ENCODE data around the gene EDN1.

Gene EDN1

DNA sequence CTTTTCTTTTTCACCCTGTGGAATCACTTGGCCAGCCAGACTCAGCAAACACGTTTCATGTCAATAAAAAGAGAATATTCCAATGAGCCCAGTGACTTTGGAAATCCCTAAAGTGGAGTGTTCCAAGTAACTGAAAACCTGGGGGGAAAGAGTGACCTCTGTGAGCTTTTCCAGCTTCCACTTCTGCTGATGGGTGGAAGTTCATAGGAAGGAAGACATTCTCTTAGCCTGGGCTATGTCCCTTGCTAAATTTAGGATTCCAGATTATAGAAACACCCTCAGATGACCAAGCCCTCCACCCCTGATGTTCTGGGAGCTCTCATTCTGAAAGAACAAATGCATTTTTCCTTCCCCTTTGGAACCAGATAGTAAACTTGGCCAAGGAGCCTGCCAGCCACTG, 44.8 kb upstream of the EDN1 start:
- no peak overlapping the region for H3K4me3 ChIP-seq (ENCODE audit: low read length)
- H4K20me1 ChIP-seq (ENCODE audit: insufficient read depth, low read length) = no peaks in the 10 kb centered on the region
- no peaks in the 10 kb centered on the region for H3K9me3 ChIP-seq (replicated peaks; ENCODE audit: insufficient read depth, low read length)
- no peak overlapping the region for H3K27ac ChIP-seq (ENCODE audit: low read length)
- no peaks in the 10 kb centered on the region for H3F3A ChIP-seq (ENCODE audit: insufficient read depth, low read length)
- H3K36me3 ChIP-seq (replicated peaks; ENCODE audit: insufficient read depth, low read length) = no peaks in the 10 kb centered on the region
- TF ChIP-seq, protein P1, sequence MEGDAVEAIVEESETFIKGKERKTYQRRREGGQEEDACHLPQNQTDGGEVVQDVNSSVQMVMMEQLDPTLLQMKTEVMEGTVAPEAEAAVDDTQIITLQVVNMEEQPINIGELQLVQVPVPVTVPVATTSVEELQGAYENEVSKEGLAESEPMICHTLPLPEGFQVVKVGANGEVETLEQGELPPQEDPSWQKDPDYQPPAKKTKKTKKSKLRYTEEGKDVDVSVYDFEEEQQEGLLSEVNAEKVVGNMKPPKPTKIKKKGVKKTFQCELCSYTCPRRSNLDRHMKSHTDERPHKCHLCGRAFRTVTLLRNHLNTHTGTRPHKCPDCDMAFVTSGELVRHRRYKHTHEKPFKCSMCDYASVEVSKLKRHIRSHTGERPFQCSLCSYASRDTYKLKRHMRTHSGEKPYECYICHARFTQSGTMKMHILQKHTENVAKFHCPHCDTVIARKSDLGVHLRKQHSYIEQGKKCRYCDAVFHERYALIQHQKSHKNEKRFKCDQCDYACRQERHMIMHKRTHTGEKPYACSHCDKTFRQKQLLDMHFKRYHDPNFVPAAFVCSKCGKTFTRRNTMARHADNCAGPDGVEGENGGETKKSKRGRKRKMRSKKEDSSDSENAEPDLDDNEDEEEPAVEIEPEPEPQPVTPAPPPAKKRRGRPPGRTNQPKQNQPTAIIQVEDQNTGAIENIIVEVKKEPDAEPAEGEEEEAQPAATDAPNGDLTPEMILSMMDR (IDR thresholded peaks at IDR 0.05; ENCODE audit: low read length) = no peak
- TF ChIP-seq EZH2 (optimal IDR thresholded peaks at IDR 0.05; ENCODE audit: low read depth, low read length) (no peak), EZH2phosphoT487 (IDR thresholded peaks at IDR 0.05; ENCODE audit: low read length) (no peak)
- no peak overlapping the region for H3K9ac ChIP-seq (ENCODE audit: low read length)
- H3K9me2 ChIP-seq (replicated peaks; ENCODE audit: insufficient read depth, low read length) = no peaks in the 10 kb centered on the region
- no peak overlapping the region for H2AFZ ChIP-seq (ENCODE audit: low read length)
- H3K27me3 ChIP-seq (replicated peaks; ENCODE audit: insufficient read depth, low read length) = no peaks in the 10 kb centered on the region
- DNase-seq = no peak
- H3K4me1 ChIP-seq (ENCODE audit: low read length) = no peaks in the 10 kb centered on the region
- H3K4me2 ChIP-seq (ENCODE audit: low read depth, low read length) = no peak overlapping the region
- H3K79me2 ChIP-seq (ENCODE audit: low read length) = no peaks in the 10 kb centered on the region

DNA sequence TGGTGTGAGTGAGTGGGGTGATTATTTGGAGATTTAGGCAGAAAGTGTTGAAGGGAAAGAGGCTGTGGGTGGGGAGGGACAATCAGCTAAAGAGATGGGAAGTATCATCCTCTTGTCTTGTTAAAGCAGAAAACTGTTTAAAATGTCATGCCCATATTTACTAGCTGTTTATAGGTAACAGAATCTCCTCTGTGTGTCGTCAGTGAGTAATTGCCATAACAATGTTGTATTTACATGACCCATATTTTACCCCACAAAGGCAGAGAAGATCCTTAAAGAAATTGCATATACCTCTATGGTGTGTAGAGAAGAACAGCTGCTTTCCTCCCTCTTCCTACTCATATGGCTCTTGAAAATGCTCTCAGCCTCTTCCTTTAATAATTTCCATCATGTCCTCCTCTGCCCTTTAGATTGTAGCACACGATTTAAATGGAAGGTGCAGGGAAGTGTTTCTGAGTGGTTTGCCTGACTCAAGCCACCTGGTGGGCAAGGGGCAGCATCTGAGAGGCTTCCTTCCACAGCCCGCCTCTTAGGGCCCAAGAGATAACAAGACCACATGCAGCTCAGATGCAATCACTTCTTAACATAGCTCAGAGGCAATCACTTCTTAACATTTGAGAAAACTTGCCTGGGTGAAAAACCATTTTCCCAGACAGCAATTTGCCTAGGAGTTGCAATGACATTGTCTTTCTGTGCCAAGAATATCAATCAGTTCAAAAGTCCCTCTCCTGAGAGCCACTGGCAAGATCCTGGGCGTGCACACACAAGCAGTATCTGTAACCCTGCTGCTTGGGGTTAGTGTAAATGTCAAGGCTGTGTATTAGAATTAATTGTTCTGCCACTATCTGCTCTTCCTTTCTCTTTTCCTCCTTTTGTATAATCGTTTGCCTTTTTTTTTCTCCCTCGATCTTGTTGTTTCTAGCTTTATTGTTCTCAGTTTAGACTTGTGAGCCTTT, 44.1 kb upstream of the EDN1 start:
- Histone ChIP-seq H3K9ac (ENCODE audit: low read length) (no peak overlapping the region), H3K9me2 (replicated peaks; ENCODE audit: insufficient read depth, low read length) (no peaks in the 10 kb centered on the region), H3K27me3 (replicated peaks; ENCODE audit: insufficient read depth, low read length) (no peaks in the 10 kb centered on the region), H3K79me2 (ENCODE audit: low read length) (no peaks in the 10 kb centered on the region), H4K20me1 (ENCODE audit: insufficient read depth, low read length) (no peaks in the 10 kb centered on the region), H3K4me3 (ENCODE audit: low read length) (no peak overlapping the region), H3K4me1 (ENCODE audit: low read length) (no peaks in the 10 kb centered on the region), H3K36me3 (replicated peaks; ENCODE audit: insufficient read depth, low read length) (no peaks in the 10 kb centered on the region), H2AFZ (ENCODE audit: low read length) (no peak overlapping the region), H3K27ac (ENCODE audit: low read length) (no peak overlapping the region), H3K9me3 (replicated peaks; ENCODE audit: insufficient read depth, low read length) (no peaks in the 10 kb centered on the region), H3F3A (ENCODE audit: insufficient read depth, low read length) (no peaks in the 10 kb centered on the region), H3K4me2 (ENCODE audit: low read depth, low read length) (no peak overlapping the region)
- DNase-seq = no peak
- TF ChIP-seq, protein P1 (IDR thresholded peaks at IDR 0.05; ENCODE audit: low read length) = no peak
- no peak for TF ChIP-seq EZH2 (optimal IDR thresholded peaks at IDR 0.05; ENCODE audit: low read depth, low read length)
- no peak for TF ChIP-seq EZH2phosphoT487 (IDR thresholded peaks at IDR 0.05; ENCODE audit: low read length)

DNA sequence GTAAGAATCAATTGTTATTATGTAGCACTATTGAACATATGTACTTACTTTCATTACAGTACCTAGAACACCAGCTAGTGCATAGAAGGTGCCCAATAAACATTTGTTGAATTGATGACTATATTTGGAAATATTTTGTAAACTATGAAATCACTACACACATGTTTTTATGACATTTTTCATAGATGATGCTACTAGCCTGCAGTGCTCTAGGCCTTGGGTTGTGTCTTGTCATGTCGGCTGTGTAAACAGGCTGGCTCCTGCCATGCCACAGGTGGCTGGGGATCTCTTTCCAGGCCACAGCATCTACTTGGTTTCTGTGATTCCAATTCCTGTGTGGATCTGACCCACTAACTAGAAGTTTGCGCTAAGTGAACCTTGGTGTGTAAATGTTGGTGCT, 43.3 kb upstream of the EDN1 start:
- no peaks in the 10 kb centered on the region for H3K9me3 ChIP-seq (replicated peaks; ENCODE audit: insufficient read depth, low read length)
- H3K4me1 ChIP-seq (ENCODE audit: low read length) = no peaks in the 10 kb centered on the region
- H3K79me2 ChIP-seq (ENCODE audit: low read length) = no peaks in the 10 kb centered on the region
- TF ChIP-seq EZH2phosphoT487 (IDR thresholded peaks at IDR 0.05; ENCODE audit: low read length) (no peak), EZH2 (optimal IDR thresholded peaks at IDR 0.05; ENCODE audit: low read depth, low read length) (no peak)
- TF ChIP-seq, protein P1 (IDR thresholded peaks at IDR 0.05; ENCODE audit: low read length) = no peak
- no peaks in the 10 kb centered on the region for H3K27me3 ChIP-seq (replicated peaks; ENCODE audit: insufficient read depth, low read length)
- H4K20me1 ChIP-seq (ENCODE audit: insufficient read depth, low read length) = no peaks in the 10 kb centered on the region
- H3K4me2 ChIP-seq (ENCODE audit: low read depth, low read length) = no peak overlapping the region
- H3K4me3 ChIP-seq (ENCODE audit: low read length) = no peak overlapping the region
- no peak overlapping the region for H3K27ac ChIP-seq (ENCODE audit: low read length)
- H3K36me3 ChIP-seq (replicated peaks; ENCODE audit: insufficient read depth, low read length) = no peaks in the 10 kb centered on the region
- no peaks in the 10 kb centered on the region for H3K9me2 ChIP-seq (replicated peaks; ENCODE audit: insufficient read depth, low read length)
- H2AFZ ChIP-seq (ENCODE audit: low read length) = no peak overlapping the region
- no peaks in the 10 kb centered on the region for H3F3A ChIP-seq (ENCODE audit: insufficient read depth, low read length)
- DNase-seq = no peak
- H3K9ac ChIP-seq (ENCODE audit: low read length) = no peak overlapping the region
